ENCODE results near the gene KSR2.

Gene KSR2

DNA sequence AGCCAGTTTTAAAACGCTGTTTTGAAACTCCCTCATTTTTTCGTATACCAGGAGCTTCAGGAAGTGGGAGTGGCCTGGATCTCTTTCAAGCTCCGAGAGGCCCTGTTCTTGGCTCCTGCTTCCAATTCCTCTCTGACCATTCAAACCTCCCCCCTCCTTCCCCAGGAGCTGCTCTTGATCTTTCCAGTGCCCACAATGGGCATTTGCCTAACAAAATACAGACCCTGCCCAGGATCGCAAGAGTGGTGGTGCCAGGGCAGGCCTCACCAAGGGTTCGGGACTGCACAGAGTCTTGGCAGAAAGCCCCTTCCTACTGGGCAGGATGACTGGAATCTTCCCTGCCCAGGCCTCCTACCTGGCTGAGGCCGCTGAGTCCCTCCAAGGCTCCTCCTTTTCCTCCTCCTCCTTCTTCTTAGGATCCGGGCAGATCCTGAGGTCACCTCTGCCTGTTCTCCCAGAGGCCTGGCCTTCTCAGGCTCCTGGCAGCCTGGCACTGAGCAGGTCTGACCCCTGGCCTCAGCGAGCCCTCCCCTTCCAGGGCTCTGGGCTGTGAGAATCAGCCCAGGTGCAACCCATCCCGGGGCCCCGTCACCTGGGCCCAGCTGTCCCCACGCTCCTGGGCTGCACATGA, 560.5 kb downstream of the KSR2 start:
- Histone ChIP-seq H3K4me1 (ENCODE audit: control insufficient read depth, insufficient read depth, low read length) (peaks cover 10% of the 10 kb centered on the region), H3K36me3 (ENCODE audit: control insufficient read depth, insufficient read depth, low read length) (no peaks in the 10 kb centered on the region), H3K27me3 (ENCODE audit: control insufficient read depth, insufficient read depth, low read length) (no peaks in the 10 kb centered on the region), H3K9ac (ENCODE audit: low read depth, low read length) (peak overlapping the region; percentile 31; the same call in 1 of the 2 replicates), H3K27ac (ENCODE audit: low read depth, low read length) (no peak overlapping the region), H3K4me3 (ENCODE audit: low read depth, low read length) (no peak overlapping the region), H3K9me3 (ENCODE audit: control insufficient read depth, insufficient read depth, low read length) (no peaks in the 10 kb centered on the region)

- H3K4me1 ChIP-seq (ENCODE audit: control insufficient read depth, insufficient read depth, low read length), result peaks cover 10% of the 10 kb centered on the region
Measured at GRCh38 chr12:117404940-117405339, 563.9 kb downstream of the KSR2 start.

DNA sequence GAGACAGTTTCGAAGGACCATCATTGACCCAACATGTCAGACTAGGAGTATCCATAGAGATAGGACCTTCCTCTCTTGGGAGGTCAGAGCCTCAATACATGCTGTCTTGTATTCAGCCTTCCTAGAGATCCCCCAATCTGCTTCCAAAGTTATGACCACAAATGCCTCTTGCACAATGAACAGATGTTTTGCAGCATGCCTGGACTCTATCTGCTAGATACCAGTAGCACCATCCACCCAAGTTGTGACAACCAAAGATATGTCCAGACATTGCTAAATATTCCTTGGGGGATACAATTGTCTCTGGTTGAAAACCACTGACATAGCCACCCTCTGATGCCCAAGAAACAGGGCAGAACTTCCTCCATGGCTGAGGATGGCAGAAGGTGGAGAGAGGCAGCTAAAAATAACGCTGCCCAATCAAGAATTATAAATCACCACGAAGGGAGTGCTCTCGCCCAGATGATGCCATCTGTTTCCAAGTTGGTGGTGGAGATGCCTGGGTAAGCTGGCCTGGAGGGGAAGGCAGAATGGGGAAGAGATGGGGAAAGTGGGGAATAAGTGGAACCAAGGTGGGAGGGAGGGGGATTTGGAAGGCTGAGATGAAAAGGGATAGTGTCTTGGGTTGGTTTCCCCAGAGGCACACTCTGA, 564.5 kb downstream of the KSR2 start:
- Histone ChIP-seq H3K9me3 (ENCODE audit: control insufficient read depth, insufficient read depth, low read length) (no peaks in the 10 kb centered on the region), H3K36me3 (ENCODE audit: control insufficient read depth, insufficient read depth, low read length) (no peaks in the 10 kb centered on the region), H3K27ac (ENCODE audit: low read depth, low read length) (no peak overlapping the region), H3K27me3 (ENCODE audit: control insufficient read depth, insufficient read depth, low read length) (no peaks in the 10 kb centered on the region), H3K4me1 (ENCODE audit: control insufficient read depth, insufficient read depth, low read length) (peaks cover 10% of the 10 kb centered on the region), H3K4me3 (ENCODE audit: low read depth, low read length) (no peak overlapping the region), H3K9ac (ENCODE audit: low read depth, low read length) (no peak overlapping the region)

More at GRCh38 chr12:117404940-117405339, 563.9 kb downstream of the KSR2 start:
- Histone ChIP-seq H3K36me3 (ENCODE audit: control insufficient read depth, insufficient read depth, low read length) (no peaks in the 10 kb centered on the region), H3K9me3 (ENCODE audit: control insufficient read depth, insufficient read depth, low read length) (no peaks in the 10 kb centered on the region), H3K27me3 (ENCODE audit: control insufficient read depth, insufficient read depth, low read length) (no peaks in the 10 kb centered on the region), H3K9ac (ENCODE audit: low read depth, low read length) (no peak overlapping the region), H3K4me3 (ENCODE audit: low read depth, low read length) (no peak overlapping the region), H3K27ac (ENCODE audit: low read depth, low read length) (no peak overlapping the region)

DNA sequence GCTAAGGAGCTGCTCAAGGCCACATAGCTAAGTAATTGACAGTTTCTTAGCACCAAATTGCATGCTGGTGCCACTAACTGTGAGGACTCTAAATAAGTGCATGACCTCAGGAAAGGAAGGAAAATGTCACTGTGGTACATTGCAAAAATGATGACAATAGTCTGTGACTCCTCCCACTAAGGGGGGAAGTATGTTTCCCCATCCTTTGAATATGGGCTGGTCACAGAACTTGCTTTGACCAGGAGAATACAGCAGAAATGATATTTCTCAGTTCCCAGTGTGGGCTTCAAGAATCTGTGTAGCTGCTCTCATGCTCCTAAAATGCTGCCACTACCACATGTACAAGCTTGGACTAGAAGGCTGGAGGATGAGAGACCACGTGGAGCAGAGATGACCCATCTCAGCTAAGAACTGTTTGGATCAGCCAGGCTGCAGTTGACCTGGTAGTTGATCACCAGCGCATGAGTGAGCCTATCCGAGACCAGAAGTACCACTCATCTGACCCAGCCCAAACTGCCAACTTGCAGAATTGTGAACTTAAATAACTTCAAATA, 565.1 kb downstream of the KSR2 start:
- Histone ChIP-seq H3K4me3 (ENCODE audit: low read depth, low read length) (no peak overlapping the region), H3K4me1 (ENCODE audit: control insufficient read depth, insufficient read depth, low read length) (peaks cover 10% of the 10 kb centered on the region), H3K36me3 (ENCODE audit: control insufficient read depth, insufficient read depth, low read length) (no peaks in the 10 kb centered on the region), H3K9ac (ENCODE audit: low read depth, low read length) (no peak overlapping the region), H3K9me3 (ENCODE audit: control insufficient read depth, insufficient read depth, low read length) (no peaks in the 10 kb centered on the region), H3K27ac (ENCODE audit: low read depth, low read length) (no peak overlapping the region), H3K27me3 (ENCODE audit: control insufficient read depth, insufficient read depth, low read length) (no peaks in the 10 kb centered on the region)

Measured in HUES48 (cell line).